HG03066 (cell line): ENCODE data around the gene CYB5R3.
"Not testable (repeated sequence)": the region's sequence is repeated elsewhere in the genome, so short reads cannot be mapped to it uniquely, and the experiment has no call there.

Source experiments
- ATAC-seq: cut with Tn5 transposase; IDR thresholded peaks from one replicate; pipeline ENCODE4 v1.9.1; 2021; ENCODE audit warnings: low read depth; ENCODE audit not compliant: unreplicated experiment

The CYB5R3 gene

DNA sequence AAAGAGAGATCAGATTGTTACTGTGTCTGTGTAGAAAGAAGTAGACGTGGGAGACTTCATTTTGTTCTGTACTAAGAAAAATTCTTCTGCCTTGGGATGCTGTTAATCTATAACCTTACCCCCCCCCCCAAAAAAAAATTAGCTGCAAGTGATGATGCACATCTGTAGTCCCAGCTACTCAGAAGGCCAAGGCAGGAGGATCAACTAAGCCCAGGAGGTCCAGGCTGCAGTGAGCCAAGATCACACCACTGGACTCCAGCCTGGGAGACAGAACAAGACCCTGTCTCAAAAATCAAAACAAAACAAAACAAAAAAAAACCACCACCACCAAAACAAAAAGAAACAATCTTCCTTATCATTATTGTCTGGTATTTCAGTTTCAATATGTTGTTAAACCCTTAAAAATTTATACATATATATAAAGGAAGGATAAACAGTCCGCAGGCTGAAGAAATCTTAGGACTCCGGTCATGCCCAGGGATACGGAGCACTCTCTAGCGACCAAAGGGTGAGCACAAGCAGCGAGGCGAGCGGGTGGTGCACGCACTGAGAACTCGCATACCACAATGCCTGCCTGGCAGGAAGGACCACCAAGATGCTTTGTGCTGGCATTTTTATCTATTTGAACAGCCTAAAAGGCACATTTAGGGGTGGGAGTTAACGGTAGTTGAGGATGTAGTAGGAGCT is 40.9 kb downstream of the CYB5R3 start:
- ATAC-seq = no peak

DNA sequence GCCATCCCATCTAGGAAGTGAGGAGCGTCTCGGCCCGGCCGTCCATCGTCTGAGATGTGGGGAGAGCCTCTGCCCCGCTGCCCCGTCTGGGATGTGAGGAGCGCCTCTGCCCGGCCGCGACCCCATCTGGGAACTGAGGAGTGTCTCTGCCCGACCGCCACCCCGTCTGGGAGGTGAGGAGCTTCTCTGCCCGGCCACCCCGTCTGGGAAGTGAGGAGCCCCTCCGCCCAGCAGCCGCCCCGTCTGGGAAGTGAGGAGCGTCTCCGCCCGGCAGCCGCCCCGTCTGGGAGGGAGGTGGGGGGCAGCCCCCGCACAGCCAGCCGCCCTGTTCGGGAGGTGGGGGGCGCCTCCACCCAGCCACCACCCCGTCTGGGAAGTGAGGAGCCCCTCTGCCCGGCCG is 41.6 kb downstream of the CYB5R3 start:
- ATAC-seq = not testable (repeated sequence)

DNA sequence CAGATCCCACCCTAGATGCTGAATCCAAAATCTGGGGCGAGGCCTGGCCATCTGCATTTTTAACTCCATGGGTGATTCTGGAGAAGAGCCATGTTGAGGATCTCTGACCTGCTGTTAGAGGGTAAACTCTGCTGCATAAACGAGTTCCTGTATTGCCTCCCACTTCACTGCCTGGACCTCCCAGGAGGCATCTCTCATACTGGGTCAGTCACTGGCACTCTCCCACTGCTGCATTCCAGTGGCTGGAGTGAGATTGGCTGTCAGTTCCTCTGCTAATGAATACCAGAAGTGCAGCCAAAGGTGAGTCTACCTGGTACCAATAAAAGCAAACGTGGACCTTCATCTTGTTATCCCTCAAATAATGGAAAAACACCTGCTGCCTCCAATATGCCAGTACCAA is 44.8 kb downstream of the CYB5R3 start:
- ATAC-seq = no peak

DNA sequence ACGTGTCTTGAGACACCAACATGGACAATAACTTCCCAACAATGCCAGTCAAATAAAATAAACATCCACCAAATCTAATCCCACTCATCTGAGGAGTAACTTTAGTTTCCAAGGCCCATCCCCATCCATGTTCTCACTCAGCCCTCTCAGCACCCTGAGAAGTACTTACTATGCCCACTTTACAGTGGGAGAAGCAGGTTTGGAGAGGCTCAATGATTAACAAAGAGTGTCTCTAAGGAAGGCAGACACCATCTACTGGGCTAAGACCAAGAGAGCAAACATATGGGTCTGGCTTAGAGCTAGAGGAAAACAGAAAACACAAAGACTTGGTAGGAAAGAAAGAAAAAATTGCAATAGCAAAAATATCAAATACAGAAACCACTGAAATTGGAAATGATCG is 45.8 kb downstream of the CYB5R3 start:
- ATAC-seq = no peak

DNA sequence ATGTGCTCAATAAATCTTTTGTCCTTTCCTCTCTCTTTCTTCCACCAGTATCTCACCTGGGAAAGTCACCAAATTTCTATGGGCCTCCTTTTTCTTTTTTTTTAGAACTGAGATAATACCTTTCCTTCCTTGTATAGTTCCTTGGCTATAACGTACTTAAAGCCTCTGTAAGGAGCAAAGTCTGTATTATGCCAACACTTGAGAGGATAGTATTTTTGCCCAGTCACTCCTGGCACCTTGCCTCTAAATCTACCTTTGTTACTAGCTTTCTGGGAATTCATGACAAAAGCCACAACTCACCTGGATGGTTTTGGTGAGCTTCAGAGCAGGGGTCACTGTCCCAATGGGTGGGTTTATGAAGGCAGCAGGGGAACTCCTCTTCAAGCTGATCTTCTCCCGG is 46.7 kb downstream of the CYB5R3 start:
- no peak for ATAC-seq

DNA sequence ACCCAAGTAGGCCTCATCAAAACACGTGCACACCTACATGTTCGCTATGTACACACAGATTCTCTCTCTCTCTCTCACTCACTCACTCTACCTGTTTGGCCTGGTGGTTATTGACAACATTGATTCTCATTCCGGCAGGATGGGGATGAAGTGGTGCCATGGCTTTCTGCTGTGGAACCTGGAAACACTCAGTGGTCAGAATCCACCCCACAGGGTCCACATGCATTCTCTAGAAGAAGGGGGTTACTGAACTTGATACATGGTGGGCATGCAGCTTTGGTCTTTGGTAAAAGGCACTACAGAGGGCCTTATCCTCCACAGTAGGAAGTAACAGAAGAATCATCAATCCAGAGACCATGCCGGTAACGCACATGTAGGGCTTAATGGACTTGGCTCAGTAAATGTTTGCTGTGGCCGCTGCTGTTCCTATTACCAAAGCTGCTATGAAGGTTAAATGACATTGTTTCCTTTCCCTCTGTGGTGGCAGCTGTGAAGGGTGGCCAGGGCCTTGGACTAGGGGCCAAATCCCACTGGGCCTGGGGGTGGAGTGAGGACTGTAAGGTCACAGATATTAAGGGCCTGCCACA is 47.2 kb downstream of the CYB5R3 start:
- no peak for ATAC-seq

DNA sequence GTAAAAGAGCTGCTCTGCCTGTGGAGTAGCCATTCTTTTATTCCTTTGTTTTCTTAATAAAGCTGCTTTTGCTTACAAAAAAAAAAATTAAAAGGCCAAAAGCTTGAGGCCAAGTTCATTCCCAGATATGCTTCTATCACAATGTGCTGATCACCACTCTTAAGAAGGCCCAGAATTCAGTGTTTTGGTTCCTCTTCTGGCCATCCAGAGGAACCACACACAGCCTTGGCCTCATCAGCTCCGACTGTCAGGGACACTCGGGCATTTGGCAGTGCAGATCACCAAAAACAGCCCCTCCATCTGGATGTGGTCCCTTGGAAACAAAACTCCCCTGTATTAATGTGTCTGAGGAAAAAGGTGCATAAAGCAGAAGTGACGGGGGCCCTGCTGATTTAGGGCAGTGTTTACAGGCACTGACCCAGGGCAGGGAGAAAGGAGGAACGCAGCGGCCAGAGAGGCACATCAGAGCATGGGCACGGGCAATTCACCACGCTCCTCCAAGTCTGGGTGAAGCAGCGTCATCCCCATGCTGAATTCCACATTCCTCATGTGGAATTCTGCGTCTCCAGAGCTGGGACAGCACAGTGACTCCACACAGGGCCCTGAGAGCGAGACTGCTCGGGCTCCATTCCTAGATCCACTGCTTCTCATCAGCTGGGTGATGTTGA is 52.2 kb downstream of the CYB5R3 start:
- no peak for ATAC-seq

DNA sequence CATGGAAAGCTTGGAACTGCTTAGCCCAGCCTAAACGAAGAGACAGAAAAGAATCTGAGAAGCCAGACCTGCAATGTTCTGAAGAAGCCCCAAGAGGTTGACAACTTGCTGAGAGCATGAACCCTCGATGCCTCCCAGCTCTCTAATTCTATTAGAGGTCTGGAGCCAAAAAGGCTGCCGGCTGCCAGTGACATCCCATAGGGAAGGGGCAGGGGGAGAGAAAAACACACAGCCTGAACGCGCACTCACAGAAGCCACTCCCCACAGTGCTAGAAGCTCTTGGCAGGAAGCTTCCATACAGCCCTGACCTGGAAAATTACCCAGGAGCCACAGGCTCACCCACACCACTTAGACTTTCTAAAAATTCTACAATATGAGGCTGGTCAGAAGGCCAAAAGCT is 52.9 kb downstream of the CYB5R3 start:
- no peak for ATAC-seq

DNA sequence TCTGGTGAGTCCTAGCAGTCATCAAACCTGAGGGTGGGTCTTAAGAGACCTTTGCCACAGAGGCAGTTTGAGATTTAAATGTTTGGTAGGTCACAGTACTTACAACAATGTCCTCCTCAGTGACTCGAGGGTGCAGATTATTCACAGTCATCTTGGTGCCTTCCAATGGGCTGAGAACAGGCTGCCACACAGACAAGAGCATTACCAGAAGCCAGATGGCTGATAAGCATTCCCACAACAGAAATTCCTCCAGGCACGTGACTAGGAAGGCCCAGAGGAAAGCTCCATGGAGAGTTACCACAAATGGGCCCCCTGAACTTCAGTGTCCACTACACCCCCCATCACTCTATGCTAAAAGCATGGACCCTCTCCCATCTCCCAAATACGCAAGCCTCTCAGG is 53.8 kb downstream of the CYB5R3 start:
- no peak for ATAC-seq

DNA sequence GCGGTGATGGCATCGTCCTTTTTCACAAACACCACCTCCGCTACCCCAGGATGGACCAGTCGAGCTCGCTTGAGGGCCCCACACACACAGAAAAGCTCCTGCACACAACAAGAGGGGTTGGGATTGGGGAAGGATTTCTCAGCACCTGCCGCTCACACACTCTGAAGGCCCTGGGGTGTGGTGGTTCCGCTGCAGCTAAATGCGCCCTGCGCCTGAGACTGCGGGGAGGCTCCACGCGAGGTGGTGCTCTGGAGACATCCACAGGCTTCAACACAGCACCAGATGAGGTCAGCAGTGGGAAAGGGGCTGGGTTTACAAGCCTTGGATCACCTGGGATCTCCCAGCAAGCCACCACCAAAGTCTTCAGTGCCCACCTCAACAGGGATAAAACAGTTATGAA is 57.2 kb downstream of the CYB5R3 start:
- no peak for ATAC-seq

DNA sequence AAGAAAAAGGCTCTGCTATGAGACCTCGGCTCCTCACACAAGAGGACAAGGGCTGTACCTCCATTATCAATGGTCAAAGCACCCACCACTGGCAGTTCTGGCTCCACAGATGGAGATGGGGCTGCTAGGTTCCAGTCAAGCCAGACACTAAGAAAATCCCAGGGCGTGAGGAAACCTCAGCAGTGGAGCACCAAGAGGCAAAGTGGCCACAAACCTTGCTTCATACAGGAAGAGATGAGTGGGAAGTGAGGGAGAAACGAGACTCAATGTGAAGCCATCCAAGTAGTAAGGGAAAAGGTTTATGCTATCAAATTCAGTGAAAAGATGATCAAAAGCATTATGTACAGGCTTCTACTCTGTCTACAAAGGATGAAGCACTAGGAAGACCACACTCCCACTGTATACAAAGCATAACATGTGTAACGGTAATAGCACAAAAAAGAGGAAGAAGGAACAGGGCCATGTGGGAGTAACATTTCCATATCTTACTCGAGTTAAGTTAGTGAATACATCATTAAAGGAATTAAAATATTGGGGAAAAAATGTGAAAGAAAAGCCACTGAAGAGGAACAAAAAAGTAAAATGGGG is 61.5 kb downstream of the CYB5R3 start:
- no peak for ATAC-seq

DNA sequence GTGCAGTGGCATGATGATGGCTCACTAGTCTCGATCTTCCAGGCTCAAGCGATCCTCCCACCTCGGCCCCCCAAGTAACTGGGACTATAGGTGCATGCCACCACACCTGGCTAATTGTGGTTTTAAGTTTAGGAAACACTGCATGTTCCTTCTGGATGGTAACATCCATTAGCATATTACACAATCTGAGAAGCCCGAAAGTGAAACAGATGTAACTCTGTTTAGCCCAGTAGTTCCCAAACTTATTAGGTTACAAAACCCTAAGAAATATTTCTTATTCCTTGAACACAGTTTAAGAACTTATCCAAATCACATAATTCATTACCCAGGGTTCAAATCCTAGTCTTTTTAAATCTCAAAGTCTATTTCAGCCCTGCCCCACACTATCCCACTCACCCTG is 62.8 kb downstream of the CYB5R3 start:
- ATAC-seq = no peak

DNA sequence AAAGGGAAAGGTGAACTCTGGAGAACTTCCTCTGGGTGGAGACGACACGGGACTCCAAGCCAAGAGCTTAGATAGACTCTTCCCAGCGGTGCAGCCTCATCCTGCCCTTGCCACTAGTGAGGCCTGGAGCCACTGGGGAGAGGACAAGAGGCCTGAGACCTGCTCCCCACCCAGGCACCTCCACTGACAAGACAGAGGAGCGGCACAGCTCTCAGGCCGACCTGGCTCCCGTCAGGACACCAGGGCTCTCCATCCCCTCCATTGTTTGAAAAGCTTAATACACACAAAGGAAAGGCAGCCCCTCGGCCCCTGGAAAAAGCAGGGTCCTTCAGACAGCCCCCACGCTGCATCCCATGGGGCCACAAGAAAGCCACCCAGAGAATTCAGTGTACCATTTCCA is 64.1 kb downstream of the CYB5R3 start:
- no peak for ATAC-seq

DNA sequence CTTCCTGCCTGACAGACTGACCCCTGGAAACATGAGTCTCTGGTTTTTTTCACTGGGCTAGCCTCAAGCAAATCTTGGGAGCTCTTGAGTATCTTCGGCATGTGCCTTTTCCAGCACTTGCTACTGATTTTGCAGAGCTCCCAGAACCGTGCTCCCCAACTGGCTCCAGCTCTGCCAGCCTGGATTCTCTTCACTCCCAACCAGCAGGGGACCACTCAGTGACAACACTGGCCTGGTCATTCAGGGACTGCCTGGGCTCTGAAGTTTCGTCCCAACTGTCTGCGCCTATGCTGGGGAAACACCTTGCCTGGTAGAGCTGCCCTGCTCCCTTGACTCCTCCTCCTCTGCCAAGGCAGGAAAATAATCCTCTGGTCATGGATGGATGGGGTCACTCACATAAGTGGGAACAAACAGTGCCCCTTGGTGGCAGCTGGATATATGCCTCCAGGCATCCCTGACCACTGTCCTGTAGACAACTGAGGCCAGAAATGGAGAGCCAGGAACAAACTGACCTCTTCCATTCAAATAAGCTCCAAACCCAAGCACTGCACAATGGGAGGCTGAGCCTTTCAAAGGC is 64.7 kb downstream of the CYB5R3 start:
- no peak for ATAC-seq

DNA sequence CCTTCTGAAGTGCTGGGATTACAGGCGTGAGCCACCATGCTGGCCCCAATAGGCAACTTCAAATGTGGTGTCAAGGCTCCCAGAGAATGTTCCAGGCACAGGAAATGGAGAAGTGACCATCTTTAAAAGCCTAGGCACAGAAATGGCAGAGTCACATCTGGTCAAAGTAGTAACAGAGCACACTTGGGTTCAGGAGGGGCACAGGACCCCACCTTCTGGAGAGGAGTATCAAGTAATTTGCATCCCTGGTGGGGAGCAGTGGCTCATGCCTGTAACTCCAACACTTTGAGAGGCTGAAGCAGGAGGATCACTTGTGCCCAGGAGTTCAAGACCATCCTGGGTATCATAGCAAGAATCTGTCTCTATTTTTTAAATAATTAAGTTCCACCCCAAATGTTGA is 66.2 kb downstream of the CYB5R3 start:
- ATAC-seq = no peak

DNA sequence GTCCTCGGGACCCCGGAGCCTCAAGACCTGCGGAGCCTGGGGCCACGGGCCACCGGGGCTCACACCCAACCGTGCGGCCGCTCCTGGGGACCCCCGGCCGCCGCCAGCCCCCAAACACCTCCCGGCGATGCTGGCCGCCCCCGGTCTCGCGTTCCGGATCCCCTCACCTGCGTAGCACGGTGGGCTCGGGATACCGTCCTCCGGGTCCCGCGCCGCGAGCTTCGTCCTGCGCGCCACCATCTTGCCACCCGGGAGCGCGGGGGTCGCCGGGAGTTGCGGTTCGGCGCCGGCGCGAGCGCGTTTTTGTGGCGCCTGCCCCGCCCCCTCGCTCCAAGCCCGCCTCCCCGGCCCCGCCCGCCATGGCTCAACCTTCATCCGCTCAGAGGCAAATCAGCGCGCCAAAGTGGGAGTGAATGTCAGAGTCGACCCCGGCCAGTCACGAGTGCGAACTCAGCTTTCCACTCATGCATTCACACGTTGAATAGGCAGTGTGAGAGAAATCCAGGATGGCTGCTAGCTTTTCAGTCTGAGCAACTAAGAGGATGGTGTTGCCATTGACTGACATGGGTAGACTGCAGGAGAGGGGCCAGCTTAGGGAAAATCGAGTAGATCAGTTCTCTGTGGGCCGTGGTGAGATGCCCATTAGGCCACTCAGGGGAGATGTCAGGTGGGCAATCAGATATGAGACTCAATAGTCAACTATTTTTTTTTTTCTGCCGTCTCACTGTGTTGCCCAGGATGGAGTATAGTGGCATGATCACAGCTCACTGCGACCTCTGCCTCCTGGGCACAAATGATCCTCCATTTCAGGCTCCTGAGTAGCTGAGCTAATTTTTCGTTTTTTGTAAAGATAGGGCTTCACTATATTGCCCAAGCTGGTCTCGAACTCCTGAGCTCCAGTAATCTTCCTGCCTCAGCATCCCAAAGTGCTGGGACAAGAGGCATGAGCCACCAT is 67.2 kb downstream of the CYB5R3 start:
- no peak for ATAC-seq

DNA sequence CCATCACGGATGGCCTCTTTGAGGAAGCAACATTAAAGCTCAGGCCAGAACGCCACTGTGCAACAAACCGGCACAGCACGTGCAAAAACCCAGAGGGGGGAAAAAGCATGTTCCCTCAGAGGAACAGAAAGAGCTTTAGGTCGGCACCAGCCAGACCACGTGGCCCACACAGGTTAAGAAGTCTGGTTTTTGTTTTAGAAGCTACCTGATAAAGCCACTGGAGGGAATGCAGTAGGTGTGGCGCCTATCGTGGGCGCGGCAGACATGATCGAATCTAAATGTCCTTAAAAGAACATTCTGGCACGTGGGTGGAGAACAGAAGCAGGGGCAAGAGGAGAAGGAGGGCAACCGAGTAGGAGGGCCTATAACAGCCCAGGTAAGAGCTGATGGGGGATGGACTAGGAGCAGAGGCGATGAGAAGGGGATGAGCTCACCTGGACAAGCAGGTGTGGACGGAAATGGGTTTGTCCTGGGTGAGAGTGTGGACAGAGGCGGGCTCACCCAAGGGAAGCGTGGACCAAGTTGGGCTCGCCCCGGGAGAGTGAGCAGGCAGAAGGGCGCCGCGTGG is 67.9 kb downstream of the CYB5R3 start:
- not testable (repeated sequence) for ATAC-seq

DNA sequence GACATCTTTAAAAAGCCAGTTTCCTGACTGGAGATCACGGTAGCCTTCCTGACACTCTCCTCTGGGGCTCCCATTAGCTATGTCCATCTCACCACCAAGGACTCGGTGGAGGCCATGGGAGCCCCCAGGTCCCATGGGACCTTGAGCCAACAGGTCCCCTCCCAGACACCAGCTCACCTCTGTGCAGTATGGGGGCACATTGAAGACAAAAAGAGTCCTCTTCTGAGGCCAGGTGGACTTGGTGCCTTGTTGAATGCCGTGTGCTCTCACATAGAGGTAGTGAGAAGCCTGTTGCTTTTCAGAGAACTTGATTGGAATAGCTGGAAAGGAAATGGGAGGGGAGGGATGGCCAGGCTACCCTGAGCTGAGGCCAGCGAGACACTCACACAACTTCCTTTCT is 69.2 kb downstream of the CYB5R3 start:
- ATAC-seq = not testable (repeated sequence)

DNA sequence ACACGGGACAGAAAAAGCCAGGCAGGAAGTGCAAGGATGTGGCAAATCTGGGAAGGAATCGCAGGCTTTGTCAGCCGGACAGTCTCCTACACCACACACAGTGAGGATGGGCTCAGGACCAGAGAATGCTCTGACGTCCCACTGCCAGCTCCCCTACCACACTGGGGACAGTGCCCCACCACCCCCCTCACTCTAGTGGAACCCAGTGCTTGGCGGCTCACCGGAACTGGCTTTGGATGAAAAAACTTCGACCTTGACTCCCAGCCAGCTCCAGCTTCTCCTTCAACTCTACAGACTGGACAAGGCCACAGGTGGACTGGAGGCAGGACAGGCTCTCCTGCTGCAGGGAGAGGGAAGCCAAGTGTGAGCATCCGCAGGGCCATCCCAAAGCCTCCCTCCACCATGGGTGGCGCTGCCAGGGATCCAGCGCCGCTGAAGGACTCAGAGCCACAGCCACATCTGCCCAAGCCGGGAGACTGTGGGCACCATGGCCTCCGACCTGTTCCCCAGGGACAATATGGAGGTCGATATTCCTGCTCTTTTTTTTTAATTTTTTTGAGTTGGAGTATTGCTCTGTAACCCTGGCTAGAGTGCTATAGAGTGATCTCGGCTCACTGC is 71.5 kb downstream of the CYB5R3 start:
- no peak for ATAC-seq

DNA sequence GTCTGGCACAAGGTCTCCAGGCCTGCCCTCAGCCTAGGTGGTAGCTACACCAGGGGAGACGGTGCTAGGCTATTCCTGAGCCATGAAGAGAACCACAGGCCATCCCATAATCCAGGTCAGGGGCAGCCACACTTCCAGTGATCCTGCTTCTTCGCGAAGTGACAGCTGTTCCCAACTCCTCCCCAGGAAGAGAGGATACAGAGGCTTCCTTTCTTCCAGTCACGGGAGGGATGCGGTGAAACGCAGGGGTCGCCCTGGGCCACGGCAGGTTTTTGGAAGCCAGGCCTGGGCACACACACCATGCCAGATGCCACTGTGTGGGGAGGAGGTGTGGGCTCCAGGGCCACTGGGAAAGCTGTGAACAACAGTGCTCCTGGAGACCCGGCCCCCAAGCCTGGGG is 72.1 kb downstream of the CYB5R3 start:
- ATAC-seq = not testable (repeated sequence)
